PC-9 (cell line): Measurements from ENCODE around the gene CEBPB.

Experiments used
- EZH2 ChIP-seq: fragments of 200-600 bp; sonication (generic); IDR thresholded peaks from 2 replicates; pipeline ENCODE4 v1.8.0; 2017; ENCODE audit warnings: antibody characterized with exemption, low read depth
- TF ChIP-seq, protein P1 (sequence below): fragments of 200-600 bp; sonication (generic); conservative IDR thresholded peaks from 2 replicates; pipeline ENCODE4 v1.6.1; 2017; ENCODE audit warnings: mixed run types, antibody characterized with exemption, mild to moderate bottlenecking, moderate library complexity

DNA sequence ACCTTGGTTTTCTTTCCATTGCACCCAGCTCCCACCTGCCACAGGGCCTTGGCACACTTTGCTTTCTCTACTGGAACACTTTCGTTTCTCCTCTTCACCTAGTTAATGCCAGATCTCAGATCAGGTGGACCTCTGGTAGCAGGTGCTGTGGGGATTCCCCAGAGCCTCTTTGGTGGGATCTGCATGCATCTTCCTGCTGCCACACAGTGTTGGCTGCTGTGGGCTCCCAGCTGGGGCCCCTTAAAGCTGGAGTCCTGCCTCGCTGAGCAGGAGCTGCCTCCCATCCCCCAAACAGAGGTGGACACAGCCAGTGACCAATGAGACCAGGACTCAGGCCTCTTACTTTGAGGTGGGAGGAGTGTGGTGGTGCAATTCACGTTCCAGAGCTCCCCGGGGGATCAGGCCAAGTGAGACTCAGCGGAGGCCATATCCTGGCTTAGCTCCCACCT is 28.4 kb downstream of the CEBPB start:
- TF ChIP-seq, protein P1, sequence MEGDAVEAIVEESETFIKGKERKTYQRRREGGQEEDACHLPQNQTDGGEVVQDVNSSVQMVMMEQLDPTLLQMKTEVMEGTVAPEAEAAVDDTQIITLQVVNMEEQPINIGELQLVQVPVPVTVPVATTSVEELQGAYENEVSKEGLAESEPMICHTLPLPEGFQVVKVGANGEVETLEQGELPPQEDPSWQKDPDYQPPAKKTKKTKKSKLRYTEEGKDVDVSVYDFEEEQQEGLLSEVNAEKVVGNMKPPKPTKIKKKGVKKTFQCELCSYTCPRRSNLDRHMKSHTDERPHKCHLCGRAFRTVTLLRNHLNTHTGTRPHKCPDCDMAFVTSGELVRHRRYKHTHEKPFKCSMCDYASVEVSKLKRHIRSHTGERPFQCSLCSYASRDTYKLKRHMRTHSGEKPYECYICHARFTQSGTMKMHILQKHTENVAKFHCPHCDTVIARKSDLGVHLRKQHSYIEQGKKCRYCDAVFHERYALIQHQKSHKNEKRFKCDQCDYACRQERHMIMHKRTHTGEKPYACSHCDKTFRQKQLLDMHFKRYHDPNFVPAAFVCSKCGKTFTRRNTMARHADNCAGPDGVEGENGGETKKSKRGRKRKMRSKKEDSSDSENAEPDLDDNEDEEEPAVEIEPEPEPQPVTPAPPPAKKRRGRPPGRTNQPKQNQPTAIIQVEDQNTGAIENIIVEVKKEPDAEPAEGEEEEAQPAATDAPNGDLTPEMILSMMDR: no peak
- no peak for TF ChIP-seq EZH2
